ENCODE measurements around the gene AUTS2.

Gene AUTS2

GRCh38 chr7:70598976-70599375 lies 1000.7 kb downstream of the AUTS2 start:
- DNase-seq (ENCODE audit: low read depth): peak; percentile 24

- DNase-seq (ENCODE audit: low read depth): no peak
These were observed 1001.3 kb downstream of the AUTS2 start for GRCh38 chr7:70599446-70600190.

- no peak for DNase-seq (ENCODE audit: low read depth)
These were observed 1002.7 kb downstream of the AUTS2 start for GRCh38 chr7:70600993-70601392.

- no peak for DNase-seq (ENCODE audit: low read depth)
These were observed 1003.8 kb downstream of the AUTS2 start for GRCh38 chr7:70602117-70602516.

GRCh38 chr7:70607281-70607680 lies 1009.0 kb downstream of the AUTS2 start:
- DNase-seq (ENCODE audit: low read depth): no peak

GRCh38 chr7:70607759-70608158 lies 1009.5 kb downstream of the AUTS2 start:
- DNase-seq (ENCODE audit: low read depth): no peak

GRCh38 chr7:70608229-70608628 lies 1010.0 kb downstream of the AUTS2 start:
- no peak for DNase-seq (ENCODE audit: low read depth)

GRCh38 chr7:70612811-70613210 lies 1014.5 kb downstream of the AUTS2 start:
- DNase-seq (ENCODE audit: low read depth): no peak

GRCh38 chr7:70614237-70615045 lies 1016.2 kb downstream of the AUTS2 start:
- DNase-seq (ENCODE audit: low read depth): no peak

GRCh38 chr7:70615066-70615606 lies 1016.9 kb downstream of the AUTS2 start:
- no peak for DNase-seq (ENCODE audit: low read depth)

- no peak for DNase-seq (ENCODE audit: low read depth)
These were observed 1017.9 kb downstream of the AUTS2 start for GRCh38 chr7:70616211-70616610.

- DNase-seq (ENCODE audit: low read depth): no peak
These were observed 1018.5 kb downstream of the AUTS2 start for GRCh38 chr7:70616821-70617220.

GRCh38 chr7:70618020-70618551 lies 1019.8 kb downstream of the AUTS2 start:
- no peak for DNase-seq (ENCODE audit: low read depth)

GRCh38 chr7:70619130-70619529 lies 1020.9 kb downstream of the AUTS2 start:
- DNase-seq (ENCODE audit: low read depth): no peak

- DNase-seq (ENCODE audit: low read depth): no peak
These were observed 1021.4 kb downstream of the AUTS2 start for GRCh38 chr7:70619659-70620058.

GRCh38 chr7:70620333-70621055 lies 1022.2 kb downstream of the AUTS2 start:
- DNase-seq (ENCODE audit: low read depth): no peak

- no peak for DNase-seq (ENCODE audit: low read depth)
These were observed 1023.8 kb downstream of the AUTS2 start for GRCh38 chr7:70621954-70622600.

GRCh38 chr7:70622936-70623335 lies 1024.7 kb downstream of the AUTS2 start:
- no peak for DNase-seq (ENCODE audit: low read depth)

GRCh38 chr7:70624500-70625103 lies 1026.3 kb downstream of the AUTS2 start:
- DNase-seq (ENCODE audit: low read depth): no peak

- DNase-seq (ENCODE audit: low read depth): no peak
These were observed 1029.2 kb downstream of the AUTS2 start for GRCh38 chr7:70627461-70627860.

GRCh38 chr7:70630440-70630817 lies 1032.2 kb downstream of the AUTS2 start:
- DNase-seq (ENCODE audit: low read depth): no peak

Measured in amniotic epithelial cell (primary cell).